A549 (cell line): ENCODE measurements around the gene FLII.

Experiments used
- CEBPB ChIP-seq, 2 experiments: fragments of >200 bp in 1 of 2; sonication (Bioruptor Twin) in 1 of 2; formaldehyde crosslinking in 1 of 2; IDR thresholded peaks; 2 replicates each; pipeline ENCODE4 v1.6.1; 2012 to 2016
- EP300 ChIP-seq, 2 experiments: fragments of >200 bp; sonication (Bioruptor Twin); formaldehyde crosslinking; IDR thresholded peaks; 2 replicates in 1 of 2; 3 replicates in 1 of 2; pipeline ENCODE4 v1.6.1; 2016 to 2017
- ESRRA ChIP-seq: fragments of 150-350 bp; IDR thresholded peaks from 2 replicates; pipeline ENCODE4 v1.6.1; 2014; ENCODE audit warnings: mild to moderate bottlenecking, low read length, borderline replicate concordance
- HOXB5 ChIP-seq: fragments of 250-450 bp; sonication (Bioruptor Pico); IDR thresholded peaks from 2 replicates; pipeline ENCODE4 v1.5.0; 2020; ENCODE audit warnings: mild to moderate bottlenecking, moderate library complexity
- RAD21 ChIP-seq, 2 experiments: fragments of >200 bp in 1 of 2; sonication (Bioruptor Twin) in 1 of 2; formaldehyde crosslinking in 1 of 2; IDR thresholded peaks in 1 of 2; conservative IDR thresholded peaks in 1 of 2; 2 replicates in 1 of 2; 3 replicates in 1 of 2; pipeline ENCODE4 v1.6.1; 2012 to 2018; ENCODE audit warnings: inconsistent platforms in 1 of 2
- TF ChIP-seq, protein P1 (sequence below): fragments of >200 bp; sonication (Bioruptor Twin); formaldehyde crosslinking; IDR thresholded peaks from 3 replicates; pipeline ENCODE4 v1.5.1; 2016
- TF ChIP-seq, protein P2 (sequence below): fragments of 450-650 bp; IDR thresholded peaks from 2 replicates; pipeline ENCODE4 v1.6.1; 2014; ENCODE audit warnings: antibody characterized with exemption

DNA sequence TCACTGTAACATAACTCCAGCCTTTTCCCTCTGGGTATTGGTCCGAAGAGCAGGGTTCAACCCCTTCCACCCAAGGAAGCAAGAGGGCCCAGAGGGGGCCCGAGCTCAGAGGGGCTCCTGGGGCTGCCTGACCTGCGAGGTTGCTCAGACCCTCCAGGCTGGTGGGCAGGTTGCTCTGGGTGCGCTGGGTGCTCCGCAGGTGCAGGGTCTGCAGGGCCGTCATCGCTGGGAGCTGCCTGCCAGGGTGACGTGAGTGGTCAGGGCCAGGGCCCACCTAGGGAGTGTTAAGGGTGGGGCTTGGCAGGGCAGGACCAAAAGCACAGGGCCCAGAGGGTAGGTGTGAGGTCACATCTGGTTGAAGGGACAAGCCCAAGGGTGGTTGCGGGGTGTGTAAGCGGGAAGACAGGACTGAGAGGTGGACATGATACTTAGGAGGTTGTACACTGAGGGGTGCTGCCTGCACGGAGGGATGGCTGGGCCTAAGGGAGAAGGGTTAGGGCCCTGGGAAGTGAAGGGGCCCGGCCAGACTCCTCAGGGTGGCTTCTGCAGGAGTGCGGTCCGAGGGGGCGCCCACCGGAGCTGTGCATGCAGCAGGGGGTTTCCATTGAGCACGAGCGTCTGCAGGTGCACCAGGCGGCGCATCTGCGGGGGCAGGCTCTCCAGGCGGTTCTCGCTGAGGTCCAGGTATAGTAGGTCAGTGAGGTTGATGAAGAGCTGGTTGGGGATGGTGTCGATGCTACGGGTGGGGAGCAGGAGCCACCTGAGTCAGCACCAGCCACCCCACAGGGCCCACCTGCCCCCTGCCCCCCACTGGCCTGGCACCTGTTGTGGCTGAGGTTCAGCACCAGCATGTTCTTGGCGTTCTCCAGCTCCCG lies 4.4 kb downstream of the FLII start:
- TF ChIP-seq, protein P1, sequence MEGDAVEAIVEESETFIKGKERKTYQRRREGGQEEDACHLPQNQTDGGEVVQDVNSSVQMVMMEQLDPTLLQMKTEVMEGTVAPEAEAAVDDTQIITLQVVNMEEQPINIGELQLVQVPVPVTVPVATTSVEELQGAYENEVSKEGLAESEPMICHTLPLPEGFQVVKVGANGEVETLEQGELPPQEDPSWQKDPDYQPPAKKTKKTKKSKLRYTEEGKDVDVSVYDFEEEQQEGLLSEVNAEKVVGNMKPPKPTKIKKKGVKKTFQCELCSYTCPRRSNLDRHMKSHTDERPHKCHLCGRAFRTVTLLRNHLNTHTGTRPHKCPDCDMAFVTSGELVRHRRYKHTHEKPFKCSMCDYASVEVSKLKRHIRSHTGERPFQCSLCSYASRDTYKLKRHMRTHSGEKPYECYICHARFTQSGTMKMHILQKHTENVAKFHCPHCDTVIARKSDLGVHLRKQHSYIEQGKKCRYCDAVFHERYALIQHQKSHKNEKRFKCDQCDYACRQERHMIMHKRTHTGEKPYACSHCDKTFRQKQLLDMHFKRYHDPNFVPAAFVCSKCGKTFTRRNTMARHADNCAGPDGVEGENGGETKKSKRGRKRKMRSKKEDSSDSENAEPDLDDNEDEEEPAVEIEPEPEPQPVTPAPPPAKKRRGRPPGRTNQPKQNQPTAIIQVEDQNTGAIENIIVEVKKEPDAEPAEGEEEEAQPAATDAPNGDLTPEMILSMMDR: no peak
- TF ChIP-seq RAD21 (conservative IDR thresholded peaks at IDR 0.05 in 1 of 2, IDR thresholded peaks at IDR 0.05 in 1 of 2): no peak
- TF ChIP-seq ESRRA: no peak
- no peak for TF ChIP-seq HOXB5
- TF ChIP-seq, protein P2, sequence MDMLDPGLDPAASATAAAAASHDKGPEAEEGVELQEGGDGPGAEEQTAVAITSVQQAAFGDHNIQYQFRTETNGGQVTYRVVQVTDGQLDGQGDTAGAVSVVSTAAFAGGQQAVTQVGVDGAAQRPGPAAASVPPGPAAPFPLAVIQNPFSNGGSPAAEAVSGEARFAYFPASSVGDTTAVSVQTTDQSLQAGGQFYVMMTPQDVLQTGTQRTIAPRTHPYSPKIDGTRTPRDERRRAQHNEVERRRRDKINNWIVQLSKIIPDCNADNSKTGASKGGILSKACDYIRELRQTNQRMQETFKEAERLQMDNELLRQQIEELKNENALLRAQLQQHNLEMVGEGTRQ: no peak
- TF ChIP-seq EP300 (IDR thresholded peaks at IDR 0.05): no peak
- no peak for TF ChIP-seq CEBPB (IDR thresholded peaks at IDR 0.05)
